Limb (tissue), 2 donors: ENCODE results near the gene TRIM7.

Source experiments
- DNase-seq, 2 donors: peaks; one replicate each; pipeline ENCODE4 v3.0.0-alpha.2; 2016; ENCODE audit errors: extremely low spot score in 2 of 2

TRIM7 gene

DNA sequence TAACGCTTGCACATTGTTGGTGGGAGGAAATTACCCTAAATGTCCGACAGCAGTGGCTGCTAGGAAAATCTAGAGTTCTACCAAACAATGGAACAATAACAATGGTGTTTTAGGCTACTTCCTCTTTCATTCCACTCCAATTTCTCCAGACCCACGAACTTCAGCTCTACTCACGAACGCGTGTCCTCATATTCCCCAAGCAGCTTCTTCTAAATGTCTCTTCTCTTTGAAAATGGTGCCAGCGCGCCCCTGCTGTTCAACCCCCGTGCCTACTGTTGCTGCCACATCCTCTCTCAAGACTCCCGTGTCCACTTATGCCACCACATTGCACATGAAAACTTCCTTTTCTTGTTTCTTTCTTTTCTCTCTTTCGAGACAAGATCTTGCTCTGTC is 32.0 kb downstream of the TRIM7 start:
- DNase-seq: no peak

DNA sequence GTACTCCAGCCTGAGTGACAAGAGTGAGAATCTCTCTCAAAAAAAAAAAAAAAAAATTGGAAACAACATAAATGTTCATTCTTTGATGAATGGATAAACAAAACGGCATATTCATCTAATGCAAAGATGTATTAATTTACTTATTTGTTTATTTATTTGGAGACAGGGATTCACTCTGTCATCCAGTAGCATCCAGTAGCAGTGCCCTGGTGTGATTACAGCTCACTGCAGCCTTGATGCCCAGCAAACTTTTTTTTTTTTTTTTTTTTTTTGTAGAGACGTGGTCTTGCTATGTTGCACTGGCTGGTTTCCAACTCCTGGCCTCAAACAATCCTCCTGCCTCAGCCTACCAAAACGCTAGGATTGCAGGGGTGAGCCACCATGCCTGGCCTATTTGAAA is 33.2 kb downstream of the TRIM7 start:
- no peak for DNase-seq

DNA sequence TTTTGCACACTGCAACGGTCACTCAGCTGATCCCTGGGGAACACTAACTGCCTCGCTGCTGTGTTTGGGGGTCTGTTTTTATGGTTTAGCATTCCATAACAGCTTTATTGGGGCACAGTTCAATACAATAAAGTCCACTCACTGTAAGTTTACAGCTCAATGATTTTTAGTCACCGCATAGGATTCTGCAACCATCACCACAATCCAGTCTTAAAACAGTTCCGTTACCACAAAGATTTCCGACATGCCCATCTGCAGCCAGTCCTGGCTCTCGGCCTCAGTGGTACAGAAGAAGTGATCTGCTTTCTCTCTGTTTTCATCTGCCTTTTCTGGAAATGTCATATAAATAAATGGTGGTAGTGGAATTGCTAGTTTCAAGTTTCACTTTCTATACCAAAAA is 34.0 kb downstream of the TRIM7 start:
- no peak for DNase-seq

DNA sequence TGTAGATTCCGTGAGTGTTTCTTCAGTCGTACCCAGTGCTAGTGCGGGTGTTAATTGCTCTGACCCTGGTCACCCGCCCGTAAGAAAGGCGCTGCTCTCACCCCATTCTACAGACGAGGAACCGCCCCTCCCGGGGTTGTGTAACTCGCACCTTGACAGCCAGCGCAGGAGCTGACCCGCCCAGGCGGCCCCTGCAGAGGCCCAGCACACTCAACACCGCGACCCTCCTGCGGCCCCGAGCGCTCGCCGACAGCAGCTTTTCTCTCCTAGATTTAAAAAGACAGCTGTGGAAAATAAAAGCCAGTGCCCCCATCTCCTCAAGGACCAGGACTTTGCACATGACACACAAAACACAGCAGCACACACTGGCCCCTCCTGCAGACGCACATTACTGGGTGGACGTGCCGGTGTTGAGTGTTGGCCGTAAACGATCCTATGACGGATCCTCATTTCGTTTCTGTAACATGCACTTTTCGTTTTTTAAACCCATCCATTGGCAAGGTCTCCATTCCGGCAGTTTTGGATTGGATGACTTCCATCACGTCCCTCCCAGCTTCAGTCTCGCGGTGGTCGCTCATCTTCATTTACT is 34.7 kb downstream of the TRIM7 start:
- DNase-seq: no peak

DNA sequence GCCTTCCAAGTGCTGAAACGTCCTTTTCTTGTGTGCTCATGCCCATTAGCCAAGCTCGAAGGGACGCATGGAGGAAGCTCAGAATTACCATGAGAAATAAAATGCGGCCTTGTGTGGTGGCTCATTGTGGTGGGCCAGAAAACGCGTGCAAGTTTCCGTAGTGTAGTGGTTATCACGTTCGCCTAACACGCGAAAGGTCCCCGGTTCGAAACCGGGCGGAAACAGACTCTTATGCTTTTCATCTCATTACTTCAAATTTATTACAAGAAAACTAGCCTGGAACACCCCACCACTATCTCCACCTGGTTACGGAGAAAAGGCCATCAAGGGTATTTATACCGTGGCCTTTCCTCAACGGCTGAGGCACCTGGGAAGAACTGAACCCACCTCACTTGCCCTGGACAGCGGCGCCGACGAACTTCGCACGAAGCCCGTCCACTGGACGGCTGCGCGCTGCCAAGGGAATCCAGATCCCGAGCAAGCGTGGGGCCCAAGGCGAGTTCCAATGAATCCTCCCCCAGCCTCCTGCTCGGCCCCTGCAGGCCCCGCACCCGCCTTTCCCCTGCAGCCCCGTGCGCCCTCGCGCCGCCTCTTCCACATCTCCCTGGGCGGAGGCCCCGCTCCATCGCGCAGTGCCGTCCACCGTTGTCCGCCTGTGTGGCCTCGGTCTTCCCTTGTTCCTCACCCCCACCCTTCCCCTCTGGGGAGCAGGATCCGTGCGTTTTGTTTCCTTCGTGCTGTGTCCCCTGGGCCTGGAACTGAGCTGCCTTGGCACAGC is 35.3 kb downstream of the TRIM7 start:
- DNase-seq: peak in 1 of 2 donors; percentile 79

DNA sequence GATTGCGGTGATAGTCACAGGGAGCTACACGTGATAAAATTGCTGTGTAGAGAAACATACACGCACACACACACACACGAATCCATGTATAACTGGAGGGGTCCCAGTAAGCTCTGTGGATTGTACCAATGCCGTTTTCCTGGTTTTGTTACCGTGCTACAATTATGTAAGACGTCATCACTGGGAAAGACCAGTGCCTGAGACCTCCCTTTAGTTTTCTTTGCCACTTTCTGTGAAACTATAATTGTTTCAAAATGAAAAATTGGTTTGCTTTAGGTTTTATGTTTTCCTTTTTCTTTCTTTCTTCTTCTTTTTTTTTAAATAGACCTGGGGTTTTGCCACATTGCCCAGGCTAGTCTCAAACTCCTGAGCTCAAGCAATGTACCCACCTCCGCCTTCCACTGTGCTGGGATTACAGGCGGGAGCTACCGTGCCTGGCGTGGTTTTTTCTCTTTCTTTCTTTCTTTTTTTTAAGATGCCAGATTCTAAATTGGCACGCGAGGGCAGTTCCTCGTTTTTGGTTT is 36.3 kb downstream of the TRIM7 start:
- no peak for DNase-seq

DNA sequence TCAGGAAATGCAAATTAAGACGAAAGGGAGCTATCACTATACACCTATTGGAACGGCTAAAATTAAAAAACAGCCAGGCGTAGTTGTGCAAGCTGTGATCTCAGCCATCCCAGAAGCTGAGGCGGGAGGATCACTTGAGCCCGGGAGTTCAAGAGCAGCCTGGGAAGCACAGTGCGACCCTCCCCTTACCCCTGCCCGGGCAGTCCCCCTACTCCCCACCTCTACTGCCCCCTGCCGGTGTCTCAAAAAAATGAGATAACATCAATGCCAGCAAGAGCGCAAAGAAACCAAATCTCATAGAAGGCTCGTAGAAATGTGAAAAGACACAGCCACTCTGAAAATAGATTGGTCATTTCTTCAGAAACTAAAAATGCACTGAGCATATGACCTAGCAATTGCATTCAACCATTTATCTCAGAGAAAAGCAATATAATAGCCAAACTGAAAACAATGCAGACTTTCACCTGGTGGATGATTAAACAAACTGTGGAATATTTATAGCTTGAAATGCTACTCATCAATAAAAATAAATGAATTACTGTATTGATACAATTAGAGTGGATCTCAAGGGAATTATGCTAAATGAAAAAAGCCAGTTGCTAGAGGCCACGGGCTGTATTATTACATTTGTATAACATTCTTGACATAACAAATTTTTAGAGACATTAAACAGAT is 37.0 kb downstream of the TRIM7 start:
- DNase-seq: no peak

DNA sequence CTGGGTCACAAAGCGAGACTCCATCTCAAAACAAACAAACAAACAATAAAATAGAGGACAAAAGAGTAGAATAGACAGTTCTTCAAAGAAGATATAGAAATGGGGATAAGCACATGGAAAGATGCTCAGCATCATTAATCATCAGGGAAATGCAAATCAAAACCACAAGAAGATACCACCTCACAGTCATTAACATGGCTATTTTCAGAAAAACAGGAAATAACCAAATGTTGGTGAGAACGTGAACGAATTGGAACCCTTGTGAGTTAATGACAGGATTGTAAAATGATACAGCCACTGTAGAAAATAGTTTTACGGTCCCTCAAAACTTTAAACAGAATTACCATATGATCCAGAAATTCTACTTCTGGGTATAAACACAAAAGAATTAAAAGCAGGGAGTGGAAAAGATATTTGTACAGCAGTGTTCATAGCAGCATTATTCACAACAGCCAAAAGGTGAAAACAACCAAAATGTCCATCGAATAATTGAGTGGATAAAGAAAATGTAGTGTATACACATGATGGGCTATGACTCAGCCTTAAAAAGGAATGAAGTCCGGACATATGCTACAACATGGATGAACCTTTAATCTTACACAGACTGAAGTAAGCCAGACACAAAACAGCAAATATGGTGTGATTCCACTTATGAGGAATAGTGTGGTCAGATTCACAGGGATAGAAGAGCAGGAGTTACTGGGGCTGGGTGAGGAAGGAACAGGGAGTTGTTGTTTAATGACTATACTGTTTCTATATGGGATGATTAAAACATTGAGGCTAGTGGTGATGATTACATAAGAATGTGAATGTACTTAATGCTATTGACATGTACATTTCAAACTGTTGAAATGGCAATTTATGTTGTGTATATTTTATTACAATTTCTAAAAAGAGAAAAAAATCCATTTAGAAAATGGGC is 37.9 kb downstream of the TRIM7 start:
- DNase-seq: no peak

DNA sequence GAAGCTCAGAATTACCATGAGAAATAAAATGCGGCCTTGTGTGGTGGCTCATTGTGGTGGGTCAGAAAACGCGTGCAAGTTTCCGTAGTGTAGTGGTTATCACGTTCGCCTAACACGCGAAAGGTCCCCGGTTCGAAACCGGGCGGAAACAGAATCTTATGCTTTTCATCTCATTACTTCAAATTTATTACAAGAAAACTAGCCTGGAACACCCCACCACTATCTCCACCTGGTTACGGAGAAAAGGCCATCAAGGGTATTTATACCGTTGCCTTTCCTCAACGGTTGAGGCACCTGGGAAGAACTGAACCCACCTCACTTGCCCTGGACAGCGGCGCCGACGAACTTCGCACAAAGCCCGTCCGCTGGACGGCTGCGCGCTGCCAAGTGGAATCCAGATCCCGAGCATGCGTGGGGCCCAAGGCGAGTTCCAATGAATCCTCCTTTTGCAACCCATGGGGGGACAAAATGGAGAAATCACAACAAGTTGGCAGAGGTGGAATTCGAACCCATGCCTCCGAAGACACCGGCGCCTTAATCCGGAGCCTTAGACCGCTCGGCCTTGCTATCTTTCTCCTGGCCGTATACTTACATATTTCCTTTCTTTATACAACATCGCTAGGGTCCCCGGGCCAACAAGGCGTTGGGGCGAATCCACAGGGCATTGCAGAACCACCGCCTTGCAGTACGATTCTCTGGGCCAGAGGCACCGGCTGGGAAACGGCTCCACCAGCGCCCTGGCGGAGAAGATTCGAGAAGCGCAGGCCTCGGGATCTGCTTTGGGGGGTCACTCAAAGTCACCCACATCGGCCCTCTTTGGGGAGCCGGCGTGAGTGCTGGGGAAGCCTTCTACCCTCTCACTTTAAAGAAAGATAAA is 40.7 kb downstream of the TRIM7 start:
- peak in 1 of 2 donors; percentile 24 for DNase-seq

DNA sequence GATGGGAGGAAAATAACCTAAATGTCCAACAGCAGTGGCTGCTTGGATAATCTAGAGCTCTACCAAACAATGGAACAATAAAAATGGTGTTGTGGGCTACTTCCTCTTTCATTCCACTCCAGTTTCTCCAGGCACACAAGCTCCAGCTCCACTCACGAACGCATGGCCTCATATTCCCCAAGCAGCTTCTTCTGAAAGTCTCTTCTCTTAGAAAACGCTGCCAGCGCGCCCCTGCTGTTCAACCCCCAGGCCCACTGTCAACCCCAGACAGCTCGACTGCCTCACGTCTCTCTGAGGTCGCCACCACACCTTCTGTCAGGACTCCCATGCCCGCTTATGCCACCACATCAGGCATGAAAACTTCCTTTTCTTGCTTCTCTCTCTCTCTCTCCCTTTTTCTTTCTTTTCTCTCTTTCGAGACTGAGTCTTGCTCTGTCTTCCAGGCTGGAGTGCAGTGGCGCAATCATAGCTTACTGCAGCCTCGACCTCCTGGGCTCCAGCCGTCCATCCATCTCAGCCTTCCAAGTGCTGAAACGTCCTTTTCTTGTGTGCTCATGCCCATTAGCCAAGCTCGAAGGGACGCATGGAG is 41.4 kb downstream of the TRIM7 start:
- no peak for DNase-seq

DNA sequence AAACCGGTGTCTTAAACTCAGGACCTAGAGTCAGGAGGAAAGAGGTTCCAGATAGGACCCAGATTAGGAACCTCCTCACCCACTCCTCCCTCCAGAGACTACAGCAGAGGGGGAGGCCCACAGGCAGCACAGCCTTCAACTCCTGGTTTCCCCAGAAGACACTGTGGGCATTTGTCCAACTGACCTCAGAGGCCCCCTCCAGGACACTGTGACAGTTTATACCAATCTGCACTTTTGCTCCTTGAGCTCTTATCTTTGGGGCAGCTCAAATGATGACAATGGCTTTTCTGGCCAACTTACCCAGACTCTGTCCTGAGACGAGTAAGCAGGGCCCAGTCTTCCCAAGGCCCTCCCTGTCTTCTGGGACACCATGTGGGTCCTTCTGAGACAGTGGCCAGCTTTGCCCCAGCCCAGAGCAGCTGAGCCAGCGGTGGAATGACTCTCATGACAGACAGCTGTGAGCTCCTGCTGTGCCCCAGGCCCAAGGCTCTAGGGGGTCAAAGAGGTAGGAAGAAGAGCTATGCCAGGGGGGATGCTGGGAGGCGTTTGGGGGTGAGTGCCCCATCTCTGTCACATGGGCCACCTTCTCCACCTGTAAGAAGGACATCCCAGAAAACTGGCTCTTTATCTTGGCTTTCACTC is 43.3 kb downstream of the TRIM7 start:
- no peak for DNase-seq

DNA sequence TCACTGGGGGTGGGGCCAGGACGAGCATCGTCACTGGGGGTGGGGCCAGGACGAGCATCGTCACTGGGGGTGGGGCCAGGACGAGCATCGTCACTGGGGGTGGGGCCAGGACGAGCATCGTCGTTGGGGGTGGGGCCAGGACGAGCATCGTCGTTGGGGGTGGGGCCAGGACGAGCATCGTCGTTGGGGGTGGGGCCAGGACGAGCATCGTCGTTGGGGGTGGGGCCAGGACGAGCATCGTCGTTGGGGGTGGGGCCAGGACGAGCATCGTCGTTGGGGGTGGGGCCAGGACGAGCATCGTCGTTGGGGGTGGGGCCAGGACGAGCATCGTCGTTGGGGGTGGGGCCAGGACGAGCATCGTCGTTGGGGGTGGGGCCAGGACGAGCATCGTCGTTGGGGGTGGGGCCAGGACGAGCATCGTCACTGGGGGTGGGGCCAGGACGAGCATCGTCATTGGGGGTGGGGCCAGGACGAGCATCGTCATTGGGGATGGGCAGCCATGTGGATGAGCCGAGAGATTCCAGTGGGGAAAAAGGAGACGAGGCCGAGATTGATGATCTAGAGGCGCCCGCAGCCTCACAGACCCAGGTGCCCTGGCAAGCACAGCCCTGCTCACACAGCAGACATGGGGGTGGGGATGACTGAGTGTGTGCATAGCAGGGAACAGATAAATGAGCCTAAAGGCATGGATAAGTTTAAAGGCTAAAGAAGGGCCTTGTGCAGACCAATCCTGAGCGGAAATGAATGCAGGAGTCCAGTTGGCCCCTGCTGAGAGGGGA is 44.1 kb downstream of the TRIM7 start:
- peak; percentile 6 to 81 for DNase-seq

DNA sequence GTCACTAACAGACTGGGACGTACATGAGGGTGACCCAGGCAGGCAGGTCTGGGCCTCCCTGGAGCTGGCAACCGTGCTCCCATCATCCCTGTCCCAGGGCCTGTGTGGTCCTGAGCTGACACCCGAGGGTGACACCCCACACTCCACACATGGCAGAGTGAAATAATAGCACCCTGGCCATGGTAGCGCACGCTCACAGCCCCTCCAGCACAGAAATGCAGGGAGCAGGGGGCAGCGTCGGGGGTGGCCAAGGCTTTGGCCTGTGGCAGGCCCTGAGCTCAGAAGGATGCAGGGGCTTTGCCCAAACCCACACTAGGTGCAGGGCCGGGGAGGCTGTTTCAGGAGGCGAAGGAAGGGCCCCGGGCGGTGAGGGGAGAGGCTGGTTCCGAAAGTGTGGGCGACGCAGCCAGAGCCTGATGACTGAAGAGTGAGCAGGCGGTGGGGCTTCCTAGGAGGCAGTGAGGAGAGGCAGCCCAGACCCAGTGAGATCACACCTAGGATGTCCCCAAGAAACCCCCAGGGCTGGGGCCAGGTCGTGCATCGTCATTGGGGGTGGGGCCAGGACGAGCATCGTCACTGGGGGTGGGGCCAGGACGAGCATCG is 44.7 kb downstream of the TRIM7 start:
- peak in 1 of 2 donors; percentile 65 for DNase-seq

DNA sequence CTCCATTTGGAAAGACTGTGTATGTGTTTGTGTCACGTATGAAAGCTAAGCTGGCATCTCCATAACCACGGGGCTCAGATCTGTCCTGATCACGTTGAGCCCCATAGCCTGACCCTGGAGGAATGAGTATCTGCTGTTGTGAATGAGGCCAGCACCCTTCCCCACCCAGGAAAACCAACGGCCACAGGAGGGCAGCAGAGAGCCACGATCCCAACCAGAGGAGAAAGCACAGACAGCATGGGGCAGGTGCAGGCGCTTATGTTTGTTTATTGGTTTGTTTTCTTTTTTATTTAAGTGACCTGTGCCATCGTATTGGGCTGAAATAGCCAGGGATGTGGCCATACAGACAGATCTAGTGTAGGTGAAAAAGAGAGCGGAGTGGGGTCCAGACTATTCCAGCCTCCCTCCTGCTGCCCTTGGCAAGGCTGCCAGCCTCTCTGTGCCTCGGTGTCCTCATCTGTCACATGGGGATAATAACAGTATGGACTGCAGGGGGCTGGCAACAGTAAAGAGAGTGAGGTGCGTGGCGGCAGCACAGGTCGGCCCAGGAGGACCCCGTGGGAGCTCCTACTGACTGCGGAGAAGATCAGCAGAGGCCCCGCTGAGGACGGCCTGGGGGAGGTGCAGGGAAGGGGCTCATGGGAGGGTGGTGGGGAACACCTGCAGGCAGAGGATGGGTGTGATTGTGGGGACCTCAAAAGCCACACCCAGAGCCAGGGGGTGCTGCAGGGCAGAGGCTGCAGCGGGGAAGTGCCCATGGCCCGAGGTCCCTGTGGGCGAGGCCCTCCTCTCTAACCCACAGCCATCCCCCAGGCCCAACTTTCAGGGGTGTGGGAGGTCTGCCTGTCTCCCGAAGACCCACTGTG is 45.5 kb downstream of the TRIM7 start:
- peak; percentile 67 to 92 for DNase-seq

DNA sequence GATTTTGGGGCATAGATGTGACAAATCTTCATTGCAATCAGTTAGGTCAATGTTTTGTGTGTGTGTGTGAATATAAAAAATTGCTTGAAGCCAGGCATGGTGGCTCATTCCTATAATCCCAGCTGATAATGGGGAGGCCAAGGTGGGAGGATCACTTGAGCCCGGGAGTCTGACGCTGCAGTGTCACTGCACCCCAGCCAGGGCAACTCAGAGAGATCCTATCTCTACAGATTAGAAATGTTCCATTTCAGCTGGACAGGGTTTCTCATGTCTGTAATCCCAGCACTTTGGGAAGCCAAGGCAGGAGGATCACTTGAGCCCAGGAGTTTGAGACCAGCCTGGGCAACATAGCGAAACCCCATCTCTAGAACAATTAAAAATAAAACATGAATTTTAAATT is 46.1 kb downstream of the TRIM7 start:
- no peak for DNase-seq

DNA sequence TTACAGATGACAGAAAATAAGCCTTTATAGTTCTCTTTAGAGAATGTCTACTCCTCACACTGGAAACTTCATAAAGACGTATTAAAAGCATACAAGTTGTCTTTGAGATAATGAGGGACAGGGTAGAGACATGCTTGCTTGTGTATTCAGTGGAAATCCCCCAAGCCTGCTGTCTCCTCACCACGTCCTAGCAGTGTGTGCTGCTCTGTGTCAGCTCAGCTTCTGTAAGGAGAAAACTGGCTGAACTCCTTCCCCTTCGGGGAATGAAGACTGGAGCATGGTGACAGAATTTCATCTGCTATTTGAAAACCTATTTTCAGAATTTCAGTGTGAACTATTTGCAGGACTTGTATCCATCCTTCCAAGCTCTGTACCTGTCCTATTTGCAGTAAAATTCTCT is 48.2 kb downstream of the TRIM7 start:
- no peak for DNase-seq

DNA sequence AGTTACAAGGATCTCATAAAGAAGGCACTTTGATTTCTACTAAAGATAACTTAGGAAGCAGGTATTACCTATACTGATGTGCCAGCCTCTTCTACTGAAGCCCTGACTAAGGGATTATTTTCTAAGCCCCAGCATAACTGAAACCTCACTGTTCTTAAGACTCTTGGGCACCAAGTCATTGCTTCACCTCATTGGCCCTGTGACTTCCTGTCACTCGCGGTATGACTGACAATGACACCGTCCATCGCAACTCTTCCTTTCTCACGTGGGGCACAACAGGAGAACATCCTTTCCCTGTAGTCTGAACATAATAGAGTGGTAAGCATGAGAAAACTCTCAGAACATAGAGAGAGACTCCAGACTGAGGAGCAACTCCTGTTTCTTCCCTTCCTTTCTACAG is 51.2 kb downstream of the TRIM7 start:
- no peak for DNase-seq
